ENCODE measurements around the gene DNAI1.

GRCh38 chr9:34452568-34452967, 6.0 kb upstream of the DNAI1 start:
- TF ChIP-seq CTCF (IDR thresholded peaks at IDR 0.05; ENCODE audit: insufficient read depth, low read depth, low read length) (no peak), EZH2 (IDR thresholded peaks at IDR 0.05; ENCODE audit: insufficient read depth, low read length) (no peak)

Data from astrocyte (in vitro differentiated cells and primary cell).